BJ (cell line): ENCODE results near the gene NMRK2. TPM values are rescaled to one million over a fixed set of nuclear protein-coding genes. Genes with fewer than 3 reads are reported as not detected.
"Not testable (repeated sequence)": the region's sequence is repeated elsewhere in the genome, so short reads cannot be mapped to it uniquely, and the experiment has no call there.

Experiments
- CTCF ChIA-PET: fragments of 350-600 bp; formaldehyde crosslinking; extraction: SDS; loops from one replicate; lab custom pipeline; 2021; ENCODE audit warnings: antibody characterized with exemption, inconsistent platforms; lab: Yijun Ruan, JAX
- POLR2A ChIA-PET: fragments of 300-600 bp; sonication (Branson Sonifier 250); formaldehyde crosslinking; extraction: SDS; loops from one replicate; lab custom pipeline; 2021; ENCODE audit warnings: antibody characterized with exemption; lab: Charles Lee
- DNase-seq: peaks from one replicate; pipeline ENCODE4 v3.0.0-alpha.2; 2011; ENCODE audit warnings: low read depth
- H3K27me3 ChIP-seq: 2 replicates; pipeline ENCODE4 v1.6.0; 2011; ENCODE audit warnings: low read length; ENCODE audit not compliant: control insufficient read depth, insufficient read depth
- H3K36me3 ChIP-seq: 2 replicates; pipeline ENCODE4 v1.5.1; 2011; ENCODE audit warnings: low read length; ENCODE audit not compliant: control insufficient read depth, insufficient read depth
- H3K4me3 ChIP-seq: 2 replicates; pipeline ENCODE4 v1.5.1; 2011; ENCODE audit warnings: low read depth, mild to moderate bottlenecking, control low read depth, low read length
- CTCF ChIP-seq: IDR thresholded peaks from 2 replicates; pipeline ENCODE4 v1.5.1; 2011; ENCODE audit warnings: low read depth, mild to moderate bottlenecking, control low read depth, inconsistent platforms, low read length, moderate library complexity; ENCODE audit not compliant: insufficient read depth
- polyA plus RNA-seq: library from polyadenylated mRNA; depleted of rRNA; stranded (reverse); fragments of >200 nt; gene quantifications from 2 replicates; pipeline ENCODE4 v1.2.3, GENCODE V29; 2011

NMRK2 gene
- polyA plus RNA-seq, 1 experiment = not detected

GRCh38 chr19:3964256-3965194, 31.7 kb downstream of the NMRK2 start:
- H3K36me3 ChIP-seq = peaks cover 59% of the 10 kb centered on the region

GRCh38 chr19:3966051-3967017, 33.5 kb downstream of the NMRK2 start:
- ChIA-PET POLR2A (no interaction called here), CTCF (no interaction called here)
- Histone ChIP-seq H3K36me3 (peaks cover 46% of the 10 kb centered on the region), H3K4me3 (no peak overlapping the region), H3K27me3 (no peaks in the 10 kb centered on the region)
- TF ChIP-seq CTCF = no peak
- DNase-seq = no peak

More at GRCh38 chr19:3964256-3965194, 31.7 kb downstream of the NMRK2 start:
- no peak overlapping the region for H3K4me3 ChIP-seq
- ChIA-PET CTCF (interaction anchor here (0.9 kb wide), 1 partner anchor 15 kb away, joined by 3 read pairs; no protein-coding TSS in a partner anchor), POLR2A (no interaction called here)
- TF ChIP-seq CTCF = no peak
- no peaks in the 10 kb centered on the region for H3K27me3 ChIP-seq
- no peak for DNase-seq

DNA sequence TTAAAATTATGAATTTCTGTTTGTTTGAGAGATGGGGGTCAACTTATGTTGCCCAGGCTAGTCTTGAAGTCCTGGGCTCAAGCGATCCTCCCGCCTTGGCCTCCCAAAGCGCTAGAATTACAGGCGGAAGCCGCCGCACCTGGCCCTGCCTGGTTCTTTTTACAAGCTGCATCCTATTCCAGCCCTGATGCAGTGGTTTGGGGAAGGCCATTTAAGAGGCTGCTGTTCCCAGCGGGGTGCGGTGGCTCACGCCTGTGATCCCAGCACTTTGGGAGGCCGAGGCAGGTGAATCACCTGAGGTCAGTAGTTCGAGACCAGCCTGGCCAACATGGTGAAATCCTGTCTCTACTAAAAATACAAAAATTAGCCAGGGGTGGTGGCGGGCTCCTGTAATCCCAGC, 35.1 kb downstream of the NMRK2 start:
- DNase-seq, H3K27me3 ChIP-seq, H3K4me3 ChIP-seq: not testable (repeated sequence)
- peaks cover 42% of the 10 kb centered on the region for H3K36me3 ChIP-seq
- POLR2A ChIA-PET = interaction anchor here (0.6 to 2.4 kb wide), 5 partner anchors 11 to 311 kb away, joined by 4 to 18 read pairs (median 12); partner anchors contain the start of genes EEF2 and SHD
- CTCF ChIA-PET = interaction anchor here (0.5 to 2.5 kb wide), 6 partner anchors 16 to 172 kb away, joined by 3 to 14 read pairs (median 4); partner anchors contain the start of gene EEF2

DNA sequence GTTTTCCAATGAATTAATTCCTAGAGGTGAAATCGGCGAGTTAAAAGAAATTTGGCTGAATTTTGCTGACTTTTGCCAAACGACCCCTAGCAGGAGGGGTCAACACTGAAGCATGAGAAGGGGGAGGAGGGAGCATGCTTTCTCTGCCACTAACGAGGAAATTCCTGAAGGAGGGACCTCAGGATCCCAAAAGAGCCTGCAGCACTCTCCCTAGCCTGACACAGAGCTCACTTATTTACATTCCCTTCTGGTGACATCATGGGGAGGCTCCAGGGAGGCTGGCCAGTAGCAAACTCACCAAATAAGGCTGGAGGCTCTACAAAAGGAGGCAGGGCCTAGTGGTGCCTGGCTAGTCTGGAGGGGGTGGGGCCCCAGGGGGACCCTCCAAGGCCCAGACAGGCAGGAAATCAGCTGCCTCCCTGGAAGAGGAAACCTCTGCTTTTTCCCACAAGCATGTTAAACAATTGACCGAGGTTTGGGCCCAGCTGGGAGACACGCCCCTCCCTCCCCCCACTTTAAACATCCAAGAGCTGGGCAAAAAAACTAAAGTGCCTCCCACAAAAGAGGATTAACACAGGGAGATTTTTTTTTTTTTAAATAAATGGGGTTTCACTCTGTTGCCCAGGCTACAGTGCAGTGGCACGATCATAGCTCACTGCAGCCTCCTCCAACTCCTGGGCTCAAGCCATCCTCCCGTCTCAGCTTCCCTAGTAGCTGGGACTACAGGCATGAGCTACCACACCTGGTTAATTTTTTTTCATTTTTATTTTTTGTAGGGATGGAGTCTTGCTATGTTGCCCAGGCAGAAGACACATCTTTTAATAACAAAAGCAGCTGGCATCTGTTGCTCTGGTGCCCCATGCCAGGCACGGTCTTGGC, 35.9 kb downstream of the NMRK2 start:
- Histone ChIP-seq H3K27me3 (no peaks in the 10 kb centered on the region), H3K4me3 (peak overlapping the region; percentile 99), H3K36me3 (peaks cover 34% of the 10 kb centered on the region)
- TF ChIP-seq CTCF = no peak
- ChIA-PET CTCF (interaction anchor here (0.5 to 2.5 kb wide), 16 partner anchors 13 to 694 kb away, joined by 3 to 14 read pairs (median 3); partner anchors contain the start of gene EEF2), POLR2A (interaction anchor here (0.6 to 2.4 kb wide), 6 partner anchors 12 to 310 kb away, joined by 3 to 18 read pairs (median 8); partner anchors contain the start of genes EEF2 and SHD)
- peak; percentile 98 for DNase-seq
